Type B pancreatic cell (in vitro differentiated cells): ENCODE measurements around the gene EEF1AKMT1. TPM values are rescaled to one million over a fixed set of nuclear protein-coding genes. Genes with fewer than 3 reads are reported as not detected.
A peak's percentile ranks its signal among the peaks of the same experiment; 100 is the strongest.

Experiments used
- DNase-seq: peaks from one replicate; pipeline ENCODE4 v3.0.0; 2021; ENCODE audit warnings: mixed read lengths; ENCODE audit not compliant: unreplicated experiment; ENCODE audit errors: extremely low spot score
- H3K27ac Mint-ChIP-seq: 2 replicates; pipeline ENCODE4 v1.8.0; 2021; ENCODE audit warnings: mild to moderate bottlenecking, mixed read lengths
- H3K27me3 Mint-ChIP-seq: 2 replicates; pipeline ENCODE4 v1.8.0; 2021; ENCODE audit warnings: mixed read lengths
- H3K36me3 Mint-ChIP-seq: 2 replicates; pipeline ENCODE4 v1.8.0; 2021; ENCODE audit warnings: mixed read lengths
- H3K4me1 Mint-ChIP-seq: one replicate; pipeline ENCODE4 v1.8.0; 2021; ENCODE audit warnings: mixed read lengths; ENCODE audit not compliant: unreplicated experiment
- H3K4me3 Mint-ChIP-seq: 2 replicates; pipeline ENCODE4 v1.8.0; 2021; ENCODE audit warnings: mild to moderate bottlenecking, mixed read lengths
- H3K9me3 Mint-ChIP-seq: 2 replicates; pipeline ENCODE4 v1.8.0; 2021; ENCODE audit warnings: mixed read lengths
- CTCF ChIP-seq: fragments of 200-600 bp; sonication (generic); conservative IDR thresholded peaks from 2 replicates; pipeline ENCODE4 v1.5.0; 2021; ENCODE audit warnings: antibody characterized with exemption, mild to moderate bottlenecking
- total RNA-seq: library from RNA; stranded (reverse); gene quantifications from 2 replicates; pipeline ENCODE4 v1.2.1, GENCODE V29; 2021; ENCODE audit warnings: low replicate concordance

The EEF1AKMT1 gene
- total RNA-seq, 1 donor from 2014 or later, result 11.3 TPM

- Mint-ChIP-seq H3K27ac (no peak overlapping the region), H3K36me3 (peaks cover 4% of the 10 kb centered on the region), H3K4me3 (peak overlapping the region; percentile 65), H3K9me3 (no peaks in the 10 kb centered on the region), H3K4me1 (peaks cover 9% of the 10 kb centered on the region), H3K27me3 (peaks cover 16% of the 10 kb centered on the region)
- no peak for DNase-seq
- TF ChIP-seq CTCF, result no peak
These were observed 52.1 kb downstream of the EEF1AKMT1 start for GRCh38 chr13:20721454-20722357.

GRCh38 chr13:20721058-20721453 is 52.7 kb downstream of the EEF1AKMT1 start:
- DNase-seq, result no peak
- H3K4me1 Mint-ChIP-seq, result peaks cover 5% of the 10 kb centered on the region
- peaks cover 16% of the 10 kb centered on the region for H3K27me3 Mint-ChIP-seq
- H3K4me3 Mint-ChIP-seq, result peak overlapping the region; percentile 65
- TF ChIP-seq CTCF, result no peak
- H3K9me3 Mint-ChIP-seq, result no peaks in the 10 kb centered on the region
- H3K36me3 Mint-ChIP-seq, result peaks cover 4% of the 10 kb centered on the region
- H3K27ac Mint-ChIP-seq, result no peak overlapping the region

DNA sequence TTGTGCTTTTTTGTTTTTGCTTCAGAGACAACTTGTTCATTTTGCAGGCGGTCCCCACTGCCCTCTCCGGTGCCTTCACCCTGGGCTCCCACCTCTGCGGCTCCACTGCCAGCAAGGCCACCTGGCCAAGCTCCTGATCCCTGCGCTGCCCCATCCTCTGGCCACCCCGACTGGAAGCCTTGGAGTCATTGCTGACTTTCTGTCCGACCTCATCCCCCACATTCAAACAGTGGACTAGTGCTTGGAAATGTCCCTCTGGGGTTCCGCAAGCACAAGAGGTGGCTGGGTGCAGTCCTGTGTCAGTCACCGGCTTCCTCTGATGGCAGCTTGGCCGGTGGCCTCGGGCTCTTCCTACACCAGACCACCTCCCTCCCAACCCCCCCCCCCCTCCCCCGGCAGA is 53.3 kb downstream of the EEF1AKMT1 start:
- Mint-ChIP-seq H3K9me3 (no peaks in the 10 kb centered on the region), H3K4me3 (no peak overlapping the region), H3K36me3 (peaks cover 4% of the 10 kb centered on the region), H3K27ac (no peak overlapping the region), H3K4me1 (peaks cover 5% of the 10 kb centered on the region), H3K27me3 (peaks cover 16% of the 10 kb centered on the region)
- no peak for TF ChIP-seq CTCF
- no peak for DNase-seq

GRCh38 chr13:20719783-20720182 is 54.0 kb downstream of the EEF1AKMT1 start:
- peaks cover 4% of the 10 kb centered on the region for H3K36me3 Mint-ChIP-seq
- no peak for TF ChIP-seq CTCF
- no peak overlapping the region for H3K4me3 Mint-ChIP-seq
- peaks cover 8% of the 10 kb centered on the region for H3K4me1 Mint-ChIP-seq
- no peak for DNase-seq
- no peak overlapping the region for H3K27ac Mint-ChIP-seq
- H3K9me3 Mint-ChIP-seq, result no peaks in the 10 kb centered on the region
- H3K27me3 Mint-ChIP-seq, result peaks cover 18% of the 10 kb centered on the region

GRCh38 chr13:20718958-20719566 is 54.7 kb downstream of the EEF1AKMT1 start:
- Mint-ChIP-seq H3K4me3 (no peak overlapping the region), H3K4me1 (peaks cover 12% of the 10 kb centered on the region), H3K27ac (no peak overlapping the region), H3K9me3 (no peaks in the 10 kb centered on the region), H3K36me3 (peaks cover 4% of the 10 kb centered on the region), H3K27me3 (peaks cover 20% of the 10 kb centered on the region)
- no peak for DNase-seq
- no peak for TF ChIP-seq CTCF
